ENCODE results near the gene CYP2R1.

The CYP2R1 gene, protein sequence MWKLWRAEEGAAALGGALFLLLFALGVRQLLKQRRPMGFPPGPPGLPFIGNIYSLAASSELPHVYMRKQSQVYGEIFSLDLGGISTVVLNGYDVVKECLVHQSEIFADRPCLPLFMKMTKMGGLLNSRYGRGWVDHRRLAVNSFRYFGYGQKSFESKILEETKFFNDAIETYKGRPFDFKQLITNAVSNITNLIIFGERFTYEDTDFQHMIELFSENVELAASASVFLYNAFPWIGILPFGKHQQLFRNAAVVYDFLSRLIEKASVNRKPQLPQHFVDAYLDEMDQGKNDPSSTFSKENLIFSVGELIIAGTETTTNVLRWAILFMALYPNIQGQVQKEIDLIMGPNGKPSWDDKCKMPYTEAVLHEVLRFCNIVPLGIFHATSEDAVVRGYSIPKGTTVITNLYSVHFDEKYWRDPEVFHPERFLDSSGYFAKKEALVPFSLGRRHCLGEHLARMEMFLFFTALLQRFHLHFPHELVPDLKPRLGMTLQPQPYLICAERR

DNA sequence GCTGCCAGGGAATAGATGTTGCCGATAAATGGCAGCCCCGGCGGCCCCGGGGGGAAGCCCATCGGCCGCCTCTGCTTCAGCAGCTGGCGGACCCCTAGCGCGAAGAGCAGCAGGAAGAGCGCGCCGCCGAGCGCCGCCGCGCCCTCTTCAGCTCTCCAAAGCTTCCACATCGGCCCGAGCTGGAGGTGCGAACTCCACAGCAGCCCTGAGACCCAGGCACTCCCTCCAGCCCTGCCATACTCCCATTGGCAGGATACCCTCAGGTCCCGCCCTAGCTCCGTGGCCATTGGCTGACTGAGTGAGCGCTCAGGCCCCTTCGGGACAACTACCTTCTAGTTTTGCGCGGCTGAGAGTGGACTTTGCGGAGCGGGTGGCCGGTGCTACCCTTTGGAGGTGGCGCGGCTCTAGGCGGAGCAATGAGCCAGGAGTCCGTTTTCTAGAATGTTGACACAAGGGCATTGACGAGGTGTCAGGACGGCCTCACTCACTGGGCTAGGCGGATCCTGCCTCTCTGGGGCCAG, at the start of gene CYP2R1:
TSS of gene CYP2R1 (minus strand) at position 196 of the 521 bp plus-strand sequence. CDS start at position 170, 26 bp downstream.
- DNase-seq, result peak; percentile 96

DNA sequence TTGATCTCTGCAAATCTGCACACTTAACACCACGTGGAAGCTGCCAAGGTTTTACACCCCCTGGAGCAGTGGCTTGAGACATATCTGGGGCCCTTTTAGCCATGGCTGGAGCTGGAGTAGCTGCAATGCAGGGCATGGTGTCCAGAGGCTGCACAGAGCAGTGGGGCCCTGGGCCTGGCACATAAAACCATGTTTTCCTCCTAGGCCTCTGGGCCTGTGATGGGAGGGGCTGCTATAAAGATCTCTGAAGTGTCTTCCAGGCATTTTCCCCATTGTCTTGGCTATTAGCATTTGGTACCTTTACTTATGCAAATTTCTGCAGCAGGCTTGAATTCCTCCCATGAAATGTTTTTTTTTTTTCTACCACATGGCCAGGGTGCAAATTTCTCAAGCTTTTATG, 46.9 kb upstream of the CYP2R1 start:
- no peak for DNase-seq

DNA sequence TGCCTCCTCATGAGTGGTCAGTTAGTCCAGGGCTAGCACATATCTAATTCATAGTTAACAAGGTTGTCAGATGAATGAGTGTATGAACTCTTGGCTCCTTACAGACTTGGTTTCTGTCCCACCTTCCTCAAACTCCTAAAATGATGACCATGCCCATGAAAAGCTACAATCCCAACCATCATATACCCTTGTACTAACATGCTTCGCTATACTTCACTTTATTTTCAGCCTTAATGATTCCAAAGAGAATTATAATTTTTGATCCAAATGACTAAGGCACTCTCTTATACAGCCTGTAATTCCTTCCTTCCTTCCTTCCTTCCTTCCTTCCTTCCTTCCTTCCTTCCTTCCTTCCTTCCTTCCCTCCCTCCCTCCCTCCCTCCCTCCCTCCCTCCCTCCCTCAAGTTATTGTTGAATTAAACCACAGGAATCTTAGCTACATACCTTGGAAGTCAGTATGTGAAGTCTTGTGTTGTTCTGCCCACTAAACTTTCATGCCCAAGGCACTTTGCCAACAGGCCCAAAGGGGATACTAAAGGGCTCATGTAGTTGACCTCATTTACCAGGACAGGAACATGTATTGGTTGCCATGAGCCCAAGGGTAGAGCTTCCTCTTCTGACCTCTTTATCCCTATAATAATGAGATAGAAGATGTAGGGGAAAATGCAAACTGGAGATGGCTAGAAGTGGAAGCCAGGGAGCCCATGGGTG, 42.8 kb upstream of the CYP2R1 start:
- no peak for DNase-seq

DNA sequence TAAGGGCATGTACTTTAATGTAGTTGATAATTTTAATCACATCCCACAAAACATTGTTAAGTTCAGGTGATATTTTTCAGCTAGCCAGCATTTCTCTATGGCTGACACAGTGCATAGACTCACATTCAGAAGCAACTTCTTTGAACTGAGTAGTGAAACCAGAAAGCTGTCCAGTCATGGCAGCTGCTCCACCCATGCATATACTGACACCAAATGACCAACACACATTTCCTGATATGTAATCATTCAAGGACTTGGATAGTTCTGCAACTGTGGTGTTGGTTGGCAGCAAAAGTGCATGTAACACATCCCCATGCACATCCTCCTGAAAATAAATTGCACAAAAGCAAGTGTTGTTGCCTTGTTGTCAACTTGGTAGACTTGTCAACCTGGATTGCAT, 40.4 kb upstream of the CYP2R1 start:
- no peak for DNase-seq

DNA sequence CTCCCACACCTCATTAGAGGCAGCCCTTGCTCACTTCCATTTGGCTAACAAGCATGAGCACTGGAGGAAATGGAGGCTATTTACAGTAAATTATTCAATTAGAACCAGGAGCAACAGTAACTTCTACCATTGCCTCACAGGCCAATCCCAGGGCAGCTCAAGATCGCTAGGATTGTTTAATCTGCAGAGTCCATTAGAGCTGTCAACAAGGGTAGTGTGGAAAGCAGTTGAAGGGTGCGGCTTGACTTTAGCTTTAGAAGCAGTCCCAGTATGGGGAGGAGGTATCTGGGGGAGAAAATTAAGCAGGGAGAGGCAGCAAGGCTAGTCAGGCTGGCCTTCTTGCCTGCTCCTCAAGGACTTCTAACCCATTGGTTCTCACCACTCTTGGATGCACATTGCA, 38.3 kb upstream of the CYP2R1 start:
- no peak for DNase-seq

DNA sequence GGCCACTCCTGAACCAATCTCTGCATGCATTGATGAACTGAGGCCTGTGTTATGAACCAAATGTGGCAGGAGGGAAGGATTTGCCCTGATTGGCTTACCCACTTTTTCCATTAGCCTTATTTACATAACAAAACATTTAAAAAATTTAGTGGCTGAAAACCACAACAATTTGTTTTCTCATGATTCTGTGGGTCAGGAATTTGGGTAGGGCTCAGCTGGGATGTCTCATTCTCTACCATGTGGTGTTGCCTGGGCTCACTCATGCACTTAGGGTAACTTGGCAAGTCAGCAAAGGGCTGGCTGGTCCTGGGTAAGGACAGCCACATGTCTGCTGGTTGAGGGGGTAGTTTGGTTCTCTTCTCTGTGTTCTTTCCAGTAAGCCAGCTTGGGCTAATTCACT, 35.1 kb upstream of the CYP2R1 start:
- DNase-seq, result no peak

DNA sequence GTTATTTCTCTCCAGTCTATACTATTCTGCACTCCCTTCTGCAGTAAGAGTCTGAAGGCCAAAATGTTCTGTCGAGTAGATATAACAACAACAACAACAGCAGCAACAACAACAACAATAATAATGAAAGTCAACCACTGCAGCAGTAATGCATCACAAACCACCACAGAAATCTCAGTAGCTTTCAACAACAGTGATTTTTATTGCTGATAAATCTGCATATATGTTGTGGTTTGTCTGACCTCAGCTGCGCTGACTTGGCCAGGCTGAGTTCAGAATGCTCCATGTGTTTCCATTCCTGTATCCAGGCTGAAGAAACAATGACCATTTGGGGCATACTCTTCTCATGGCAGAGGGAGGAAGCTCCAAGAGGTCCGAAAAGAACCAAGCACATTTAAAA, 32.3 kb upstream of the CYP2R1 start:
- no peak for DNase-seq

DNA sequence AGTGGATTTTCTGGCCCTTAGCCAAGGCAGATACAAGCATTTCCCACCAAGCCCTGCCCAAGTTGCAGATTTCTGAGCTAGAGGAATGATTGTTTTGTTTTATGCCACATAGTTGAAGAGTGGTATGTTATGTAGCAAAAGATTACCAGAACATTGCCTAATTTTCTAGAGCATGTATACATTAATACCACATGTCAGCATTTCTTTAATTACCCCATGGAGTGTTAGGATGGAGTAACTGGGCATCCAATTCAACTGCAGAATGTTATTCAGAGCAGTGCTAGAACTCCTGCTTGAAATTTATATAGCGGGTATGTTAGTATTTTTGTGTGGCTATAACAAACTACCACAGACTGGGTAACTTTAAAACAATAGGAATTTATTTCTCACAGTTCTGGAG, 24.4 kb upstream of the CYP2R1 start:
- no peak for DNase-seq

DNA sequence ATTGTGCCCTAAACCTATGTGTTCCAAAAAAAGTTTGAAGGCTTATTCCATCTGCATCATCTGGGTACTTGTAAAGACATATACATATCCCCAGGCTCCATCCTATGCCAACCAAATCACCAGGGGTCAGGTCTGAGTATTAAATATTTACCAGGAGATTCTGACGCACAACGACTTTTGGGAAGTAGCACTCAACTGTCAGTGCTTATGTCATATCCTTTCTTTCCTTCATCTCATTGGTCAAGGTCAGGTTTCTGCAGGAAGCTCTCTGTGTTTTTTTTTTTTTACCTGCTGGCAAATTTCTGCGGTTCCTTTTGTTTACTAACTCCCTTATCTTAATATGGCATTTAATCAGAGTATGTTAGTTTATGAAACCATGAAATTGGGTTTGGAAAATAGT, 22.5 kb upstream of the CYP2R1 start:
- no peak for DNase-seq

DNA sequence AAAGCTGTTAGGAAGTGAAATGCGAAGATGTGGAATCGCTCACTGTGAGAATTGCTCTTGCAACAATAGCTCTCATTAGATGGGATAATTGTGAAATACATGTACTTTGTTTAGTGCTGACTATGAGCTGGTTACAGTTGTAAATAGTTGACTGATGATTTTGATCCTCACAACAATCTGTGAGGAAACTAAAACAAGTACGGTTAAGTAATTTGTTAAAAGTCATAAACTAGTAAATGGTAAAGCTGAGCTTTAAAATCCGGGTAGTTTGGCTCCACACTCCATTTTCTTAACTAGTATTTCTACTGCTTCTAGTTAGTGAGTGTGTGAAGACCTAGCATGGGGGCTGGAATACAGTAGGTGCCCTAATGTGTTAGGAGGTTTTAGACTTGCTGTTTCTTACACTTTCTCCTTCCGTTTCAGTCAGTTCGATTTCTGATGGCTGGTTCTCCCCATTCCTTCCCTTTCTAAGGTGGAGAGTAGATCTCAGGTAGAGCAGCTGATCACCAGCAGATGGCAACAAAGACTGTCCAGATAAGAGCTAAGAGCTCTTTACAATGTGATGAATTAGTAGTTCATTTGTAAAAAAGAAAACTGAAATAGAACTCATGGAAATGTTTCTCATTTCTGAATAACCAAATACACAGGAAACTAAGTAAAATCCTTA, 16.3 kb upstream of the CYP2R1 start:
- peak; percentile 31 for DNase-seq

DNA sequence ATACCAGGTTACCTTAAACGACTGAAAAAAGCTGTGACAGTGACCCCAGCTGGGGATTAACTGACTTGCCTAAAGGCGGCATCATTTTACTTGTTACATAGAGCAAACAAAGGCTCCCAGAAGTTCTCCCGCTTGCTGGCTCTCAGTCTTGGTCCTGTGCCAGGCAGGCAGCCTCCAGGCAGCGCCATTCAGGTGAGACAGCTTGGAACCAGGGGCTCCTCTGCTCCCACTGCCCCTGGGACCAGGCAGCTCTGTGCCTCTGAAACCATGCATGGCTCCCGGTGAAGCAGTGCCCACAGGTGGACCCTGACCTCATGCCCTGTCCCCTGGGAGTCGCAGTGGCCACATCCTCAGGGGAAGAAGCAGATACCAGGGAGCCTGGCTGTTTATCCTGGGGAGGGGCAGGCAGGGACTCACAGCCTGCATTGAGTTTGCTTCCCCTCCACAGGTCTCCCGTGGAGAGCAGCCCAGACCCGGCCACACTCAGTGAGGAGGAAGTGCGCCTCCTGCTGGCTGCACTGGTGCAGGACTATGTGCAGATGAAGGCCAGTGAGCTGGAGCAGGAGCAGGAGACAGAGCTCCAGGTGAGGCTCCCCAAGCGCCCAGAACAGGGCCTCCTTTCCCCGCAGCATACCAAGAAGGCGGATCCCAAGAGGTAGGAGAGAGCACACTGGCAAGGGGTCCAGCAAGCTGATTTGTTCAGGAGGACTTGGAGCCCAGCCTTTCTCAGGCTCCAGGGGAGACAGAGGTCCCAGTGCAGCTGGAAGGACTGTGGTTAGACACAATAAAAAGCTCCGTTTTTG, 15.6 kb upstream of the CYP2R1 start:
- DNase-seq, result peak; percentile 61

DNA sequence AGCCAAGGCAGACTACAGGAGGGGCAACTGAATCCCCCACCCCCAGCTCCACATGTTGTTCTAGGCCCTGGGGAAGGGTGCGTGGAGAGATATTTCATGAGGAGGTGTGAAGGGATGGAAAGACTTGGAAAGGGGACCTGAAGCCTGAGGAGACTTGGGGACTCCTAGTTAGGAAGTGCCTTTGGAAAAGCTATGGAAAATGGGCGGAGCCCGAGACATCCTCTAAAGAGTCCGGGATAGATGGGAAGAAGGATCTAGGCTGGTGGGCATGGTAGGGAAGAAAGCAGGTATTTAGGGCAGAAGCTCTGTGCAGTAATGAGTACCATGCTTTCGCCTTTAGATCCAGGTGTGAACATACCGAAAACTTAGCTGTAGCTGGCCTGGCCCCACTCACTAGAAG, 15.0 kb upstream of the CYP2R1 start:
- no peak for DNase-seq

DNA sequence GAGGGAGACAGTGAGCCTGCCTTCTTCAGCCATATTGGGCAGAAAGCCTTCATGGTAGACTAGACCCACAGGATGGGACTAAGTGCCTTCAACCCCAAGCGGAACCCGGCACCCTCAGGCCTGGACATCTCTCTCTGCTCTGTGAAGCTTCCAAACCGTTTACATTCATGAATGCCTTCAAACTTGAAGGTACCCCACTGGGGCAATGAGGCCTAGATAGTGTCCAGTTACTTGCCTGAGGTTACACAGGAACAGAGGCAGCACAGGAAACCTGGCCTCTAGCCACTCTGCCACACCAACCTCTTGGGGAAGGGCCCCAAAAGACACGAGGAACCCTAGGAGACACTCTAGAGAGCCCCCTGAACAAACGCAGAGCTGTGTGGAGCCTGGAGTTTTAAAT, 14.5 kb upstream of the CYP2R1 start:
- DNase-seq, result no peak

DNA sequence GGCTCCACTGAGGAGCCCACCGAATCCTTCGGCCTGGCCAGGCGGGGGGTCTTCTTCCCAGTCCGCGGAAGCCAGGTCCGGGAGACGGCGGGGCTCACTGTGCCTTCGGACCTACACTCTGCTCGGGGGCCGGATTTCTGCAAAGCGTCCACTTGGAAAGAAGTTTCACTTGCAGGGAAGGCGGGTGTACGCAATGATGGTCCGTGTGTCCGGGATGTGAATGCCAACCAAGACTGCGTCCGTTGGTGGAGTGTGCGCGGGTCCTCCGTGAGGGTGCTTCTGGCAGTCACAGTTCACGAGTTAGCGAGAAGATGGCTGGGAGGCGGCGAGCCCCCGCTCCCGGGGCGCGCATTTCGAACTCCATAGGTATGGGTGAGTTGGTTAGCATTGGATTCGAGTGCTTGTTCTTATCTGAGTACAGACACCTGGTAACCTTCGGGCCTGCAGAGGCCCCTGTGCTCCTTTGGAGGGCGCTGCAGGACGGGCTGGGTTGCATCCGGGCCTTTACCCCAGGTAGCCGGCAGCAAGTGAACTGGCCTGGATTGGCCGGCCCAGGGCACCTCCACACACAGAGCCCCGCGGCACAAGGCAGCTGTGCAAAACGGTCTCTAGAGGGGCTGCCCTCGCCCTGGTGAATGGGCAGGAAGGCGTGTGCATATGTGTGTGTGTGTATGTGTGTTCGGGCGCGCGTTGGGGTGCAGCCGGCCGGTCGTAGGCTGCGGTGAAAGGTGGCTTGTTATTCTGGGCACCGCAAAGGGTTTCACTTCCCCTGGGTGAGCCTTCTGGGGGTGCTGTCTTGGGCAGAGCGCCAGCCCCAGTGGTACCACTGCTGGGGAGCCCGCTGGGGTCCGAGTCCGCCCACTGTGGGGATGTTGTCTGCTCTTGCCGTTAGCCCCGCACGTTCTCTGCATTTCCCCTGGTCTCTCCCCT, 13.3 kb upstream of the CYP2R1 start:
- no peak for DNase-seq

DNA sequence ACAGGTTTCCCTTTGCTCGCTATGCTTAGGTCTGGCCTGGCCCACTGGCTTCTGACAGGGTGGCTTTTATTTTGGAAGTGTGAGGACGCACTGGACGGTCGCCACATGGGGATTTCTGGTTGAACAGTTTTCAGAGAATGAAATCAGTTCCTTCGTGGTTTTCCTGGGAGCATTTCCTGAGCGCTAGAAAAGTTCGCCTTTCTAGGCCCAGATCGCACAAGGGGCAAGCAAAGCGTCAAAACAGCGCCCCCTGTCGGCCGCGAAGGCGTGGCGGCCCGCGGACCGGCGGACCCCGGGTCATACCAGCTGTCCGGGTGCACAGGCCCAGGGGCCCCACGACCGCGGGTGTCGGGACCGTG, 12.7 kb upstream of the CYP2R1 start:
- peak; percentile 19 for DNase-seq

DNA sequence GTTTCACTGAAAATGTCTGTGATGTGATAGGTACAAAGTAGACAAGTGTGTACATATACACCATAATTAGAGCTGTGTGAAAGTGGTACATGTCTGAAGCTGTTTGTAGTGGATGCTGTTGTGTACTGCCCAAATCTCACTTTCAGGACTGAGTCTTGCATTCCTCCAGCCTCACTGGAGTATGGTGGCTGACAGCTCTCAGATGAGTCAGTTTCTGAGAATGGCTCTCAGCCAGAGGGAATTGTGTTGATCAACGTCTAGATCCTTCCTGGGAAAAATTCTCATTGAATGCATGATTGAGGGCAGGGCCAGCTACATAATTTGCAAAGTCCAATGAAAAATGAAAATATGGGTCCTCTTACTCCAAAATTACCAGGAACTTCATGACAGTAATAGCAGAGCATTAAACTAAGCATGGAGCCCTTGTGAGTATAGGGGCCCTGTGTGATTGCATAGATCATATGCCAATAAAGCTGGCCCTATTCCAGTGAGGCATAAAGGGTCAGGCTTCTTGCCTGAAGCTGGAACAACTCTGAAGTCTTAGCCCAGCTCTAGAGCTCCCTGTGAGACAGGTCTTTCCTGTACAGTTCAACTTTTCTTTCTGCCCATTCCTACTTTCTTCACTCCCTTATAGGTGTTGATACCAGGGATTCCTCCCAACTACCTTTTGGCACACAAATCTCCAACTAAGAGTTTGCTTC, 10.8 kb upstream of the CYP2R1 start:
- DNase-seq, result no peak

DNA sequence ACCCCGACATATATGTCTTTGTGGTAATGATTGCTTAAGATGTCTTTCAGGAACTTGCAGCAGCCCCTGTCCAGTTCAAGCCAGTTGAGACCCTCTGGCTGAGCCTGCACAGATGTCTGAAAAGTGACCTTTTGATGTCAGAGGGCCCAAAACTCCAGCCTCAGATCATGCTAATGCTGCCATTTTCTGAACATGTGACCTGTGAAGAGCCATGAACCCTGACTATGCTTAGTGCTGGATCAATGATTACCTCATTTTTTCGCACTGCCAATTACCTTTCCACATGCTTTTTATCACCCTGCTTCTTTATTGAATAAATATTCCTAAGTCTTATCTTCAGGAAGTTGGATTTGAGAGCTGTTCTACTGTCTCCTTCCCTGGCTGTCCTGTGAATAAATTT, 6.9 kb upstream of the CYP2R1 start:
- no peak for DNase-seq

DNA sequence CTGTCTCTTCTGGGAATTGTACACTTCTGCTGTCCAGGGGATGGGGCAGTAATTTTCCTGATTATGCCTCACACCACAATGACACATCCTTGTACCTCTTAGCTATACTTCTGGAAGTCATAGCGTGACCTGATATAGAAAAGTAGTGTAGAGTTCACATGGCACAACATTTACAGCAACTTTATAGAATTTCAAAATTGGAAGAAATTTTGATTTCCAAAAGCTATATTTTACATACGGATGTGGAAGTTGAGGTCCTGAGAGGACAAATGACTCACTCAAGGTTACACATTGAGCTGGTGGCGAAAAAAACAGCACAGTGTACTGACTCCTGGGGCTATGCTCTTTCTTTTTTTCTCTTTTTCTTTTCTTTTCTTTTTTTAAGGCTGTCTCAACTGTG, 6.3 kb upstream of the CYP2R1 start:
- DNase-seq, result no peak

DNA sequence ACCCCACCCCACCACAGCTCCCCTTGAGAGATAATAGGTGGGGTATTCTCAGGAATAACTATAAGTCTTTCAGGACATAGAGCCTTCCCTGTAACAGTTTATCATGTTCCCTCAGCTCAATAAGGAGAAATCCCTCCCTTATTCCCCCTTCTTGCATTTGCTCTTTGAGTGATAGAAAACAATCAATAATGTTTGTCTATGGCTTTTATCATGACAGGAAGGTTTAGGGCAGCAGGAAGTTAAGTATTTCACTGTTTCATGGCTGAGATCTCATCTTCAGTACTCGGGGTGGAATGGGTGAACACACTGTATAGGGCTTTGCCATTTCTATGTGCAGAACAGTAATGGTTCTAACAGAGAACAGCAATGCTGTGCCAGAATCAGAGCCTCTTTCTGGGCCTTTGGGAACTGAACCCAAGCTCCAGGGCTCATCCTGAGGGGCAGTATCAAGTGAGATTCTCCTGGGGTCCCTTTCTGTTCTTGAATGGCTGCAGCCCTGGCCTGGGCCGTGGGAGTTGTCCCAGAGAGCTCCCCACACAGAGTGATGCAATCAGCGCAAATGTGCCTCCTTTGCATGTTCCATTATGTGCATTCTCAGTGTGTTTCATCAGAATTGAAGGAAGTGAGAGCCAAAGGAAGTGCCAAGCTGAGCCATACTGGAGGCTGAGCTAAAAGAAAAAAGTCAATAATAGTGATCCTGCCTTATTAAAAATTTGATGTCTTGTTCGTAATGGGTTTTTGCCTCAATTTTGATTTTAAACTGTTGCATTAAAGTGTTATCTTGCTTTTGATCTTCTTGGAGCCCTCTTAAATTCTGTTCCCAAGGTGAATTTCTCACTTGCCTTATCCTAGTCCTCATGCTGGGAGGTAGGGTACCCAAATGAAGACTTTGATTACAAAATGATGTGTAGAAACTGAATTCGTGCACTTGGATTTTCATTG, 2.9 kb upstream of the CYP2R1 start:
- DNase-seq, result no peak

DNA sequence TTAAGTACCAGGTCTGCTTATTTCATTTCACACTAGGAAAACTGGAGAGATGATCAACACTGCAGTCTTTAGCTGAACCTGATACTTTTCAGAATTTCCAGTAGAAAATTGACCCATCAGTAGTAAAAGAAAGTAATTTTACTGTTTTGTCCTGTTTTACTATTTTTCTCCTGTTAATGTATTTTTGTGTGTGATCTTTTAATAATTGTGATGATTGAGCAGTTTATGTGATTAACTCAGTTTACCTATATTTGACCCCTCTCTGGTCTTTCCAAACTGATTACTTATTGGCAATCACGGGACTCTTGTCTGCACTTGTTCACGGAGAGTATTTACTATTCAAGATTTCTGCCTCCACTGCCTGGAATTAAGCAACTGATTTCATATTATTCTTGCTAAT, 546 bp upstream of the CYP2R1 start:
- DNase-seq, result no peak
